Measurements from ENCODE around the gene KRTAP10-4. TPM values are rescaled to one million over a fixed set of nuclear protein-coding genes. Genes with fewer than 3 reads are reported as not detected.

KRTAP10-4 gene
- total and polyA plus RNA-seq, 2 of the 4 experiments (the other 2 are of a cell fraction), result not detected

DNA sequence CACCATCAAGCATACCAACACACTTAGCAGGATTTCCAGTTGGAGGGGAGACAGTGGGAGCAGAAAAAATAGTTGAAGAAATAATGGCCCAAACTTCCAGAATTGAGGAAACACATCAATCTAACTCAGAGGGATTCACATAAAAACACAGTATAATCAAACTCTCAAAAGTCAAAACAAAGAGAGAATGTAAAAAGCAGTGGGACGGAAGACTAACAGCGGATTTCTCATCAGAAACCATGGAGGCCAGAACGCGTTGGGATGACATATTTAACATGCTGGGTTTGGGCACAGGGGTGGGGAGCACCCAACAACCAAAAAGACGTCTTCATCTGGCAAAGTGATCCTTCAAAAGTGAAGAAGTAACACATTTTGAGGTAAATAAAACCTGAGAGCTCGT, 46.4 kb downstream of the KRTAP10-4 start:
- no peak overlapping the region for H2BK15ac ChIP-seq (ENCODE audit: low read depth, low read length)
- H2AFZ ChIP-seq (replicated peaks; ENCODE audit: low read length, poor library complexity), result no peak overlapping the region
- ATAC-seq (ENCODE audit: low read depth) (no peak), DNase-seq (no peak)
- no peak overlapping the region for H3K56ac ChIP-seq (ENCODE audit: extremely low read depth, insufficient read depth, low read length)
- ChIA-PET CTCF (no interaction called here), POLR2A (ENCODE audit: unreplicated experiment) (no interaction called here)
- H4K20me1 ChIP-seq (ENCODE audit: insufficient read depth, low read length), result no peaks in the 10 kb centered on the region
- intact Hi-C loops (cut with micrococcal nuclease) (no loop called here), in situ Hi-C loops (cut with MboI; ENCODE audit: low sequenced_read_pairs) (no loop called here), dilution Hi-C loops (cut with HindIII; ENCODE audit: low sequenced_read_pairs, unreplicated experiment) (no loop called here)
- H4K91ac ChIP-seq (ENCODE audit: insufficient read depth, low read depth, low read length), result no peak overlapping the region
- H3K4me2 ChIP-seq (ENCODE audit: low read depth, low read length), result no peak overlapping the region
- TF ChIP-seq CHD1 (IDR thresholded peaks at IDR 0.05; ENCODE audit: low read depth, low read length) (no peak), MXI1 (IDR thresholded peaks at IDR 0.05; ENCODE audit: borderline replicate concordance, low read depth, low read length) (no peak), SMC3 (IDR thresholded peaks at IDR 0.05; ENCODE audit: low read depth, low read length) (no peak), NFE2L2 (IDR thresholded peaks at IDR 0.05; ENCODE audit: low read depth, low read length) (no peak), RCOR1 (IDR thresholded peaks at IDR 0.05; ENCODE audit: insufficient replicate concordance, low read length) (no peak), FOS (IDR thresholded peaks at IDR 0.05; ENCODE audit: low read depth, low read length) (no peak), ELK1 (IDR thresholded peaks at IDR 0.05; ENCODE audit: borderline replicate concordance, low read depth, low read length) (no peak), BHLHE40 (IDR thresholded peaks at IDR 0.05; ENCODE audit: low read depth, low read length) (no peak), RFX5 (IDR thresholded peaks at IDR 0.05; ENCODE audit: low read depth, low read length) (no peak), MAZ (IDR thresholded peaks at IDR 0.05; ENCODE audit: borderline replicate concordance, low read depth, low read length) (no peak), RAD21 (IDR thresholded peaks at IDR 0.05; ENCODE audit: low read length) (no peak), CTCF (conservative IDR thresholded peaks at IDR 0.05; ENCODE audit: low read depth, low read length) (no peak), MAFK (IDR thresholded peaks at IDR 0.05; ENCODE audit: low read depth, low read length) (no peak)
- TF ChIP-seq, protein P1, sequence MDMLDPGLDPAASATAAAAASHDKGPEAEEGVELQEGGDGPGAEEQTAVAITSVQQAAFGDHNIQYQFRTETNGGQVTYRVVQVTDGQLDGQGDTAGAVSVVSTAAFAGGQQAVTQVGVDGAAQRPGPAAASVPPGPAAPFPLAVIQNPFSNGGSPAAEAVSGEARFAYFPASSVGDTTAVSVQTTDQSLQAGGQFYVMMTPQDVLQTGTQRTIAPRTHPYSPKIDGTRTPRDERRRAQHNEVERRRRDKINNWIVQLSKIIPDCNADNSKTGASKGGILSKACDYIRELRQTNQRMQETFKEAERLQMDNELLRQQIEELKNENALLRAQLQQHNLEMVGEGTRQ (IDR thresholded peaks at IDR 0.05; ENCODE audit: low read depth, low read length), result no peak
- no peak overlapping the region for H3K14ac ChIP-seq (replicated peaks; ENCODE audit: low read depth, low read length)
- H2BK20ac ChIP-seq (ENCODE audit: low read depth, low read length), result no peak overlapping the region
- H2BK5ac ChIP-seq (ENCODE audit: low read depth, low read length, poor library complexity, severe bottlenecking), result no peak overlapping the region
- BruUV-seq (replicated peaks), result no TSS peak
- no peak overlapping the region for H3K4ac ChIP-seq (ENCODE audit: low read depth, low read length)
- no peak overlapping the region for H2AK5ac ChIP-seq (ENCODE audit: low read depth, low read length)
- H4K5ac ChIP-seq (ENCODE audit: low read depth, low read length), result no peak overlapping the region
- no peak overlapping the region for H3K18ac ChIP-seq (ENCODE audit: low read depth, low read length)
- H3K4me1 ChIP-seq (ENCODE audit: control insufficient read depth, insufficient read depth, low read length), result no peaks in the 10 kb centered on the region
- H3K27me3 ChIP-seq (ENCODE audit: control insufficient read depth, insufficient read depth, low read length), result peaks cover 3% of the 10 kb centered on the region; the same call in 1 of the 2 replicates
- no peak overlapping the region for H2BK120ac ChIP-seq (ENCODE audit: low read depth, low read length)
- no peak overlapping the region for H4K8ac ChIP-seq (ENCODE audit: low read depth in 2 of 2, low read length in 2 of 2)
- peaks cover 1% of the 10 kb centered on the region; the same call in 1 of the 2 replicates for H3K9me3 ChIP-seq (ENCODE audit: control insufficient read depth, insufficient read depth, low read length)
- 33% methylated on average over 1 of the region's 6 CpGs; no CpG with 5 or more reads in 1 of the 2 experiments for WGBS, 2 experiments (ENCODE audit: extremely low coverage in 2 of 2, insufficient read length in 1 of 2)
- H3K23ac ChIP-seq (ENCODE audit: low read depth, low read length), result no peak overlapping the region
- no peak overlapping the region for H3K4me3 ChIP-seq (ENCODE audit: insufficient read depth, low read depth, low read length)
- H3K27ac ChIP-seq (ENCODE audit: insufficient read depth, low read length), result no peak overlapping the region
- no peak overlapping the region for H3K9ac ChIP-seq (ENCODE audit: low read depth, low read length)
- H3K36me3 ChIP-seq (ENCODE audit: control insufficient read depth, insufficient read depth, low read length), result no peaks in the 10 kb centered on the region
- no peak overlapping the region for H2AK9ac ChIP-seq (replicated peaks; ENCODE audit: low read depth, low read length, poor library complexity)
- H3K9me1 ChIP-seq (ENCODE audit: insufficient read depth, low read length), result no peaks in the 10 kb centered on the region
- no peaks in the 10 kb centered on the region for H3K79me1 ChIP-seq (ENCODE audit: low read depth in 1 of 2, low read length in 2 of 2)

Data from IMR-90 (cell line).